ENCODE measurements around the gene LRRC74A.

DNA sequence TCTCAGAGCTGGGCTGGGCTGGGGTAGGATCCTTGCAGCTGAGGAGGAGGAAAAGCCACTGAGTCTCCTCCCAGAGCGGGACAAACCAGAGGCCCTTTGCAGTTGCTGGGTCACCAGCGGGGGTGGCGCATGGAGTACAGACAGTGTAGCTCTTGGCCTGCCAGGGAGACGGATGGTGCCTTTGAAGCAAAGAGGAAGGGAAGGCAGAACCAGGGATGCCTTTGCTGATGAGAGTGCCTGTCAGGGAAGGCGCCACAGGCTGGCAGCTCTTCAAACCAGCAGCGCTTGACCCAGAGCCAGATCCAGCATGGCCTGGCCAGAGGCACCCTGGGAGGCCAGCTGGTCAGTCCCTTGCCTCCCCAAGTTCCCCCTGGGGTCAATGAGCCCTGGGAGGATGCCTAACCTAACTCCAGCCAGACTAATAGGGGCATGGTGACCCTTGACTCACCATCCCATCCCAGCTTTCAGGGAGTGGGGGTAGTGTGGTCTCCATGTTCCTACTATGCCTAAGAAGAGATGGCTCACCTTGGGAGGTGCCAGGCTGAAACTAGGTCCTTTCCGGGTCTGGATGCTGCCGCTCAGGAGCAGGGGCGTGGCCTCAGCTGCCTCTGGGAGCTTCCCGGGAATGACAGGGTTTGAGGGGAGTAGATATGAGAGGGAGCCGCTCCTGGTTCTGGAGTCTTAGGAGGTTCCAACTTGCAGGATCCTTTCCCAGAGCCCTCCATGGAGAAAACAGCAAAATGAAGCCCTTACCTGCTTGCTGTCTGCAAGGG, 45.1 kb upstream of the LRRC74A start:
- TF ChIP-seq, protein P1, sequence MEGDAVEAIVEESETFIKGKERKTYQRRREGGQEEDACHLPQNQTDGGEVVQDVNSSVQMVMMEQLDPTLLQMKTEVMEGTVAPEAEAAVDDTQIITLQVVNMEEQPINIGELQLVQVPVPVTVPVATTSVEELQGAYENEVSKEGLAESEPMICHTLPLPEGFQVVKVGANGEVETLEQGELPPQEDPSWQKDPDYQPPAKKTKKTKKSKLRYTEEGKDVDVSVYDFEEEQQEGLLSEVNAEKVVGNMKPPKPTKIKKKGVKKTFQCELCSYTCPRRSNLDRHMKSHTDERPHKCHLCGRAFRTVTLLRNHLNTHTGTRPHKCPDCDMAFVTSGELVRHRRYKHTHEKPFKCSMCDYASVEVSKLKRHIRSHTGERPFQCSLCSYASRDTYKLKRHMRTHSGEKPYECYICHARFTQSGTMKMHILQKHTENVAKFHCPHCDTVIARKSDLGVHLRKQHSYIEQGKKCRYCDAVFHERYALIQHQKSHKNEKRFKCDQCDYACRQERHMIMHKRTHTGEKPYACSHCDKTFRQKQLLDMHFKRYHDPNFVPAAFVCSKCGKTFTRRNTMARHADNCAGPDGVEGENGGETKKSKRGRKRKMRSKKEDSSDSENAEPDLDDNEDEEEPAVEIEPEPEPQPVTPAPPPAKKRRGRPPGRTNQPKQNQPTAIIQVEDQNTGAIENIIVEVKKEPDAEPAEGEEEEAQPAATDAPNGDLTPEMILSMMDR (IDR thresholded peaks at IDR 0.05): no peak
- TF ChIP-seq POLR2A (IDR thresholded peaks at IDR 0.05): no peak

Measured in heart left ventricle (tissue), 13 donors.